HepG2 (cell line): ENCODE data around the gene PRDM12. TPM values are rescaled to one million over a fixed set of nuclear protein-coding genes. Genes with fewer than 3 reads are reported as not detected.
A peak's percentile ranks its signal among the peaks of the same experiment; 100 is the strongest.

Experiments used
- CBFB ChIP-seq: sonication (generic); formaldehyde crosslinking; IDR thresholded peaks from 2 replicates; pipeline ENCODE4 v1.4.0; 2020; ENCODE audit warnings: missing genetic modification reagents
- DR1 ChIP-seq: sonication (generic); formaldehyde crosslinking; IDR thresholded peaks from 2 replicates; pipeline ENCODE4 v1.8.0; 2021; ENCODE audit warnings: mild to moderate bottlenecking, missing genetic modification reagents, inconsistent platforms
- MED8 ChIP-seq: sonication (generic); formaldehyde crosslinking; IDR thresholded peaks from 2 replicates; pipeline ENCODE4 v1.8.1; 2023; ENCODE audit warnings: mild to moderate bottlenecking, missing genetic modification reagents; ENCODE audit not compliant: insufficient replicate concordance
- SP4 ChIP-seq: sonication (generic); formaldehyde crosslinking; IDR thresholded peaks from 2 replicates; pipeline ENCODE4 v1.8.1; 2023; ENCODE audit warnings: mild to moderate bottlenecking, missing genetic modification reagents
- ZBTB7A ChIP-seq: sonication (generic); formaldehyde crosslinking; IDR thresholded peaks from 2 replicates; pipeline ENCODE4 v1.8.0; 2022; ENCODE audit warnings: mild to moderate bottlenecking, missing genetic modification reagents
- ZFAT ChIP-seq: sonication (generic); formaldehyde crosslinking; conservative IDR thresholded peaks from 2 replicates; pipeline ENCODE4 v1.8.1; 2023; ENCODE audit warnings: missing genetic modification reagents, inconsistent platforms
- ZNF274 ChIP-seq: sonication (generic); formaldehyde crosslinking; IDR thresholded peaks from 2 replicates; pipeline ENCODE4 v1.5.1; 2020; ENCODE audit warnings: mild to moderate bottlenecking, missing genetic modification reagents
- ZNF318 ChIP-seq: sonication (generic); formaldehyde crosslinking; IDR thresholded peaks from 2 replicates; pipeline ENCODE4 v1.4.0; 2020; ENCODE audit warnings: mild to moderate bottlenecking, missing genetic modification reagents
- ZNF362 ChIP-seq: sonication (generic); formaldehyde crosslinking; IDR thresholded peaks from 2 replicates; pipeline ENCODE4 v1.4.0; 2020; ENCODE audit warnings: missing genetic modification reagents, mild to moderate bottlenecking, borderline replicate concordance
- ZNF382 ChIP-seq: sonication (generic); formaldehyde crosslinking; IDR thresholded peaks from 2 replicates; pipeline ENCODE4 v1.5.0; 2020; ENCODE audit warnings: missing genetic modification reagents, mild to moderate bottlenecking, borderline replicate concordance
- polyA plus RNA-seq, 8 experiments: library from polyadenylated mRNA; depleted of rRNA in 3 of 8; stranded (reverse) in 7 of 8; unstranded in 1 of 8; fragments of >200 nt; fragmentation: Illumina TruSeq in 4 of 8; extraction: Trizol in 4 of 8; gene quantifications; 2 replicates each; pipeline versions ENCODE4 v1.2.1 to v1.2.3, GENCODE V29; 2011 to 2016; ENCODE audit warnings: low read depth in 4 of 8, missing spikeins in 1 of 8, mixed read lengths in 1 of 8; ENCODE audit not compliant: insufficient read depth in 1 of 8
- total RNA-seq, 5 experiments: library from RNA; depleted of rRNA; stranded (reverse); fragments of >200 nt; fragmentation: Illumina TruSeq; extraction: Trizol; gene quantifications; 2 replicates each; pipeline ENCODE4 v1.2.3, GENCODE V29; 2016; ENCODE audit warnings: low read depth in 1 of 5
- TF ChIP-seq, protein P1 (sequence below): sonication (generic); formaldehyde crosslinking; IDR thresholded peaks from 2 replicates; pipeline ENCODE4 v1.4.0; 2020; ENCODE audit warnings: missing genetic modification reagents
- TF ChIP-seq, protein P2 (sequence below): sonication (generic); formaldehyde crosslinking; IDR thresholded peaks from 2 replicates; pipeline ENCODE4 v1.4.0; 2020; ENCODE audit warnings: mild to moderate bottlenecking, missing genetic modification reagents, borderline replicate concordance

Gene PRDM12
- total and polyA plus RNA-seq, 2 of the 13 experiments (the other 11 are each of a cell fraction or from before 2014, with no cell fraction given), result 0.04 to 0.07 TPM

DNA sequence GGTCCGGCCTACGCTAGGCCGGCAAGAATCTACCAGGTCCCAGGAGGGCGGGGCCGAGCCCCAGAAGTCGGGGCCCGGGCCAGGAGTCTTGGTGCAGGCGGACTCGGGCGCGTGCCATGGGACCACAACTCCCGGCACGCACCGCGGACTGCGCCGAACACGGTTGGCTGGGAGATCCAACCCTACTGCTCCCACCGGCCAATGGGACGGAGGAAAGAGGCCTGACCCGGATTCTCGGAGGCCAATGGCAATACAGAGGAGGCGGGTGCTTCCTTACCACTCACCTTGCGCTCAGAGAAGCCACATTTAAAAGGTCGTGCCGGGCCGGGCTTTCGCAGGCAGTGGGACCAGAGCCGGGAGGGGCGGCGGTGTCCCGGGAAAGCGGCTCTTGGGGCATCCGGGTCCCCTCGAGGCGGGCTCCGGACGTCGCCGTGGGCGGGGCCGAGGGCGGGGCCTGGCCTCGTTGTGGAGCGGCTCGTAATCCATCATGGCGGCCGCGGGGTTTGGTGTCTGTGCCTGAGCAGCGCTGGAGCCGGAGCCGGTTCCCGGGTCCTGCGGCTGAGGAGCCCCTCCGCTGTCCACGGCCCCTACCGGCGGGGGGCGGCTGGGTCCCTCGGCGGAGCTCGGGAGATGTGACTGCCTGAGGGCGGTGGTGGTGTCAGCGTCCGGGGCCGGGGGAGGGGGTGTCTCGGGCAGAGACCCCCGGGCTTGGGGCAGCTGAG is 48.3 kb downstream of the PRDM12 start (continued):
- TF ChIP-seq MED8 (CRISPR knock-in tag) (no peak), ZNF318 (no peak), ZBTB7A (CRISPR knock-in tag) (no peak), DR1 (CRISPR knock-in tag) (peak; percentile 53; the same call in 1 of the 2 replicates), CBFB (no peak), ZFAT (CRISPR knock-in tag) (no peak), ZNF382 (CRISPR knock-in tag) (no peak), ZNF274 (CRISPR knock-in tag) (no peak), ZNF362 (no peak), SP4 (CRISPR knock-in tag) (peak; percentile 92)
- TF ChIP-seq, protein P1, sequence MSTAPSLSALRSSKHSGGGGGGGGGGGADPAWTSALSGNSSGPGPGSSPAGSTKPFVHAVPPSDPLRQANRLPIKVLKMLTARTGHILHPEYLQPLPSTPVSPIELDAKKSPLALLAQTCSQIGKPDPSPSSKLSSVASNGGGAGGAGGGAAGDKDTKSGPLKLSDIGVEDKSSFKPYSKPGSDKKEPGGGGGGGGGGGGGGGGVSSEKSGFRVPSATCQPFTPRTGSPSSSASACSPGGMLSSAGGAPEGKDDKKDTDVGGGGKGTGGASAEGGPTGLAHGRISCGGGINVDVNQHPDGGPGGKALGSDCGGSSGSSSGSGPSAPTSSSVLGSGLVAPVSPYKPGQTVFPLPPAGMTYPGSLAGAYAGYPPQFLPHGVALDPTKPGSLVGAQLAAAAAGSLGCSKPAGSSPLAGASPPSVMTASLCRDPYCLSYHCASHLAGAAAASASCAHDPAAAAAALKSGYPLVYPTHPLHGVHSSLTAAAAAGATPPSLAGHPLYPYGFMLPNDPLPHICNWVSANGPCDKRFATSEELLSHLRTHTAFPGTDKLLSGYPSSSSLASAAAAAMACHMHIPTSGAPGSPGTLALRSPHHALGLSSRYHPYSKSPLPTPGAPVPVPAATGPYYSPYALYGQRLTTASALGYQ (CRISPR knock-in tag), result no peak
- TF ChIP-seq, protein P2, sequence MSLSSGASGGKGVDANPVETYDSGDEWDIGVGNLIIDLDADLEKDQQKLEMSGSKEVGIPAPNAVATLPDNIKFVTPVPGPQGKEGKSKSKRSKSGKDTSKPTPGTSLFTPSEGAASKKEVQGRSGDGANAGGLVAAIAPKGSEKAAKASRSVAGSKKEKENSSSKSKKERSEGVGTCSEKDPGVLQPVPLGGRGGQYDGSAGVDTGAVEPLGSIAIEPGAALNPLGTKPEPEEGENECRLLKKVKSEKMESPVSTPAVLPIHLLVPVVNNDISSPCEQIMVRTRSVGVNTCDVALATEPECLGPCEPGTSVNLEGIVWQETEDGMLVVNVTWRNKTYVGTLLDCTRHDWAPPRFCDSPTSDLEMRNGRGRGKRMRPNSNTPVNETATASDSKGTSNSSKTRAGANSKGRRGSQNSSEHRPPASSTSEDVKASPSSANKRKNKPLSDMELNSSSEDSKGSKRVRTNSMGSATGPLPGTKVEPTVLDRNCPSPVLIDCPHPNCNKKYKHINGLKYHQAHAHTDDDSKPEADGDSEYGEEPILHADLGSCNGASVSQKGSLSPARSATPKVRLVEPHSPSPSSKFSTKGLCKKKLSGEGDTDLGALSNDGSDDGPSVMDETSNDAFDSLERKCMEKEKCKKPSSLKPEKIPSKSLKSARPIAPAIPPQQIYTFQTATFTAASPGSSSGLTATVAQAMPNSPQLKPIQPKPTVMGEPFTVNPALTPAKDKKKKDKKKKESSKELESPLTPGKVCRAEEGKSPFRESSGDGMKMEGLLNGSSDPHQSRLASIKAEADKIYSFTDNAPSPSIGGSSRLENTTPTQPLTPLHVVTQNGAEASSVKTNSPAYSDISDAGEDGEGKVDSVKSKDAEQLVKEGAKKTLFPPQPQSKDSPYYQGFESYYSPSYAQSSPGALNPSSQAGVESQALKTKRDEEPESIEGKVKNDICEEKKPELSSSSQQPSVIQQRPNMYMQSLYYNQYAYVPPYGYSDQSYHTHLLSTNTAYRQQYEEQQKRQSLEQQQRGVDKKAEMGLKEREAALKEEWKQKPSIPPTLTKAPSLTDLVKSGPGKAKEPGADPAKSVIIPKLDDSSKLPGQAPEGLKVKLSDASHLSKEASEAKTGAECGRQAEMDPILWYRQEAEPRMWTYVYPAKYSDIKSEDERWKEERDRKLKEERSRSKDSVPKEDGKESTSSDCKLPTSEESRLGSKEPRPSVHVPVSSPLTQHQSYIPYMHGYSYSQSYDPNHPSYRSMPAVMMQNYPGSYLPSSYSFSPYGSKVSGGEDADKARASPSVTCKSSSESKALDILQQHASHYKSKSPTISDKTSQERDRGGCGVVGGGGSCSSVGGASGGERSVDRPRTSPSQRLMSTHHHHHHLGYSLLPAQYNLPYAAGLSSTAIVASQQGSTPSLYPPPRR (CRISPR knock-in tag), result 0 out of 2 replicates have a peak, but pooled peaks have one; percentile 3
